ENCODE results near the gene MYBBP1A.

GRCh38 chr17:4533523-4534504 is 21.4 kb downstream of the MYBBP1A start:
- TF ChIP-seq CTCF (IDR thresholded peaks at IDR 0.05; ENCODE audit: low read length): no peak
- TF ChIP-seq EZH2 (optimal IDR thresholded peaks at IDR 0.05; ENCODE audit: low read depth, low read length): no peak

All from MM.1S (cell line).